Liver (tissue), 9 donors: ENCODE data around the gene MYLK2. TPM values are rescaled to one million over a fixed set of nuclear protein-coding genes. Genes with fewer than 3 reads are reported as not detected.

Experiments
- DNase-seq: peaks from one replicate; pipeline ENCODE4 v3.0.0-alpha.2; 2017; ENCODE audit warnings: low spot score
- H3K27ac ChIP-seq, 2 donors: one replicate each; pipeline ENCODE4 v1.7.0; 2013; ENCODE audit warnings: inconsistent platforms in 2 of 2, low read length in 2 of 2, control low read depth in 1 of 2, low read depth in 1 of 2, mild to moderate bottlenecking in 1 of 2
- H3K27me3 ChIP-seq, 4 donors: one replicate each; pipeline versions ENCODE4 v1.6.1 to v1.7.0; 2013; ENCODE audit warnings: low read length in 3 of 4, inconsistent platforms in 1 of 4, mild to moderate bottlenecking in 1 of 4, moderate library complexity in 1 of 4; ENCODE audit not compliant: control insufficient read depth in 4 of 4, insufficient read depth in 4 of 4
- H3K36me3 ChIP-seq, 4 donors: one replicate each; pipeline versions ENCODE4 v1.6.1 to v1.7.0; 2013; ENCODE audit warnings: low read length in 3 of 4, mild to moderate bottlenecking in 3 of 4, low read depth in 1 of 4, moderate library complexity in 1 of 4; ENCODE audit not compliant: control insufficient read depth in 4 of 4, insufficient read depth in 3 of 4
- H3K4me1 ChIP-seq, 4 donors: one replicate each; pipeline versions ENCODE4 v1.6.1 to v1.7.0; 2013; ENCODE audit warnings: low read length in 3 of 4, mild to moderate bottlenecking in 3 of 4, moderate library complexity in 1 of 4; ENCODE audit not compliant: control insufficient read depth in 4 of 4, insufficient read depth in 4 of 4
- H3K4me3 ChIP-seq, 3 donors: one replicate each; pipeline versions ENCODE4 v1.6.1 to v1.7.0; 2013; ENCODE audit warnings: low read length in 3 of 3, control low read depth in 1 of 3, low read depth in 1 of 3, mild to moderate bottlenecking in 1 of 3
- H3K9ac ChIP-seq, 2 donors: one replicate each; pipeline ENCODE4 v1.7.0; 2013; ENCODE audit warnings: low read length in 2 of 2, mild to moderate bottlenecking in 2 of 2, moderate library complexity in 2 of 2, control low read depth in 1 of 2, low read depth in 1 of 2
- H3K9me3 ChIP-seq, 4 donors: one replicate each; pipeline versions ENCODE4 v1.6.1 to v1.7.0; 2013; ENCODE audit warnings: low read length in 3 of 4; ENCODE audit not compliant: control insufficient read depth in 4 of 4
- CTCF ChIP-seq: fragments of 150-350 bp; IDR thresholded peaks from 2 replicates; pipeline ENCODE4 v1.5.1; 2017; ENCODE audit warnings: improper control_type of control experiment, low read depth, low read length; ENCODE audit not compliant: missing input control
- EGR1 ChIP-seq, 2 donors: IDR thresholded peaks; 2 replicates each; pipeline ENCODE4 v1.6.1; 2016 to 2018; ENCODE audit warnings: antibody characterized with exemption in 2 of 2, low read depth in 2 of 2
- FOXA1 ChIP-seq: IDR thresholded peaks from 2 replicates; pipeline ENCODE4 v1.6.1; 2016; ENCODE audit warnings: antibody characterized with exemption
- FOXA2 ChIP-seq: IDR thresholded peaks from 2 replicates; pipeline ENCODE4 v1.6.1; 2016; ENCODE audit warnings: antibody characterized with exemption
- GABPA ChIP-seq, 2 donors: IDR thresholded peaks in 1 of 2; conservative IDR thresholded peaks in 1 of 2; 2 replicates each; pipeline ENCODE4 v1.6.1; 2016; ENCODE audit warnings: antibody characterized with exemption in 2 of 2, mild to moderate bottlenecking in 1 of 2, moderate library complexity in 1 of 2
- HNF4A ChIP-seq, 2 donors: conservative IDR thresholded peaks; 2 replicates each; pipeline ENCODE4 v1.6.1; 2016; ENCODE audit warnings: antibody characterized with exemption in 2 of 2, mild to moderate bottlenecking in 2 of 2
- HNF4G ChIP-seq: IDR thresholded peaks from 2 replicates; pipeline ENCODE4 v1.6.1; 2016; ENCODE audit warnings: antibody characterized with exemption
- JUND ChIP-seq, 2 donors: IDR thresholded peaks; 2 replicates each; pipeline ENCODE4 v1.6.1; 2016; ENCODE audit warnings: antibody characterized with exemption in 2 of 2
- NR2F2 ChIP-seq: IDR thresholded peaks from 2 replicates; pipeline ENCODE4 v1.6.1; 2016; ENCODE audit warnings: antibody characterized with exemption
- RAD21 ChIP-seq, 2 donors: IDR thresholded peaks; 2 replicates each; pipeline ENCODE4 v1.6.1; 2016; ENCODE audit warnings: antibody characterized with exemption in 2 of 2, mild to moderate bottlenecking in 2 of 2
- RXRA ChIP-seq, 2 donors: IDR thresholded peaks; 2 replicates each; pipeline ENCODE4 v1.6.1; 2017 to 2018; ENCODE audit warnings: antibody characterized with exemption in 2 of 2, mild to moderate bottlenecking in 1 of 2
- SP1 ChIP-seq: IDR thresholded peaks from 2 replicates; pipeline ENCODE4 v1.6.1; 2018; ENCODE audit warnings: antibody characterized with exemption, mild to moderate bottlenecking
- TAF1 ChIP-seq: conservative IDR thresholded peaks from 2 replicates; pipeline ENCODE4 v1.6.1; 2016; ENCODE audit warnings: antibody characterized with exemption, mild to moderate bottlenecking
- YY1 ChIP-seq: IDR thresholded peaks from 2 replicates; pipeline ENCODE4 v1.6.1; 2016; ENCODE audit warnings: antibody characterized with exemption, mild to moderate bottlenecking
- WGBS: extraction: QIAGEN DNeasy Blood & Tissue Kit; methylation state at CpG from one replicate; pipeline ENCODE4 v1.1.7; 2013; 5-methylcytosine and 5-hydroxymethylcytosine counted together
- polyA plus RNA-seq, 2 donors: library from polyadenylated mRNA; stranded (reverse) in 1 of 2; unstranded in 1 of 2; fragments of 200-250 nt in 1 of 2; fragments of >200 nt in 1 of 2; fragmentation: Nextera tagmentation in 1 of 2; extraction: Ambion mirVana in 1 of 2; gene quantifications; one replicate each; pipeline versions ENCODE4 v1.2.1 to v1.2.3, GENCODE V29; 2013 to 2015
- total RNA-seq, 2 donors: library from RNA; depleted of rRNA; stranded (reverse); fragments of >200 nt; gene quantifications; one replicate each; pipeline ENCODE4 v1.2.3, GENCODE V29; 2014
- TF ChIP-seq, protein P1 (sequence below): IDR thresholded peaks from 2 replicates; pipeline ENCODE4 v1.6.1; 2016; ENCODE audit warnings: antibody characterized with exemption, mild to moderate bottlenecking
- TF ChIP-seq, protein P2 (sequence below): IDR thresholded peaks from 2 replicates; pipeline ENCODE4 v1.6.1; 2016; ENCODE audit warnings: antibody characterized with exemption
- TF ChIP-seq, protein P3 (sequence below): IDR thresholded peaks from 2 replicates; pipeline ENCODE4 v1.6.1; 2016; ENCODE audit warnings: antibody characterized with exemption
- TF ChIP-seq, protein P4 (sequence below): IDR thresholded peaks from 2 replicates; pipeline ENCODE4 v1.6.1; 2016; ENCODE audit warnings: antibody characterized with exemption
- donor health status: healthy.
- donor health status: healthy.
- donor health status: healthy.
- donor health status: healthy.
- donor health status: healthy.

Gene MYLK2
- total and polyA plus RNA-seq, 4 donors: 0.08 to 0.19 TPM; not detected in 2

DNA sequence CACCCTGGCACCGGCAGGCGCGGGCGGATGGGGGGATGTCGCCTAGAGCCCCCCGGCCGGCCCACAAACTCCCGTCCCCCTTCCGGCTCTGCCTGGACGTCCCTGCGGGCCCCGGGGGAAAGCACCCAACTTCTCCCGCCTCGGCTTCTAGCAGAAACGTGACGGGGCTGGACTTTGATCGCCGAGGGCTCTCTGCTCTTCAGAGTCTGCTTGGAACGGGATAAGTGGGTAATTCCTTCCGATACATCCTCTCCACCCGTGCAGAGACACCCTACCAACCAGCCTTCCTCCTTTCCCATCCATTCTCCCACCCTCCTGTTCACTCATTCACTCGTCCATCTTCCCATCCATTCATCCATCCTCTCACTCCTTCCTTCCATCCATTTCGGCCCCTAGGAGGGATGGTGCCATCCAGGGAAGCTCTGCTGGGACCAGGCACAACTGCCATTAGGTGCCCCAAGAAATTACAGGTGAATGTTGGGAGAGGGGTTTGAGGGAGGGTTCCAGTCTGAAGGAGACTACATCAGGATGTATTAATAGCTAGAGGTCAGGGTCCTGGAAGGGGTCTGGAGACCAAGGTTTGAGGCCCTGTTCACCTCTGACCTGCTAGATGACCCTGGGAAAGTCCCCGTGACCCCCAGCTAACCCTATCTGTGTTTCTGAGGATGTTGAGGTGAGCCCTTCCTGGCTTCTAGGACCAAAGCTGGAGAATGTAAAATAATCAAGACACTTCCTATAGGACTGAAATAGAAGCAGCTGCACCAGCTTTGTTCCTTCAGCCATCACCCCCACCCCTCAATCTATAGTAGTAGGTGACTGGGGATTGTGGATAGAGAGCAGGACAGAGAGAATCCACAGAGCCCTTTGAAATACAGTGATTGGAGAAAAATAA lies 51.8 kb downstream of the MYLK2 start:
- Histone ChIP-seq H3K27me3 (peaks cover 0 to 2% (median 0%) of the 10 kb centered on the region in 4 donors), H3K27ac (no peak overlapping the region), H3K4me3 (peak overlapping the region in 1 of 3 donors; percentile 73), H3K36me3 (no peaks in the 10 kb centered on the region), H3K9ac (no peak overlapping the region), H3K4me1 (peaks cover 3 to 9% (median 6%) of the 10 kb centered on the region in 4 donors), H3K9me3 (no peaks in the 10 kb centered on the region)
- no peak for DNase-seq
- WGBS: 13% methylated on average over 24 of the region's 24 CpGs
- TF ChIP-seq, protein P1, sequence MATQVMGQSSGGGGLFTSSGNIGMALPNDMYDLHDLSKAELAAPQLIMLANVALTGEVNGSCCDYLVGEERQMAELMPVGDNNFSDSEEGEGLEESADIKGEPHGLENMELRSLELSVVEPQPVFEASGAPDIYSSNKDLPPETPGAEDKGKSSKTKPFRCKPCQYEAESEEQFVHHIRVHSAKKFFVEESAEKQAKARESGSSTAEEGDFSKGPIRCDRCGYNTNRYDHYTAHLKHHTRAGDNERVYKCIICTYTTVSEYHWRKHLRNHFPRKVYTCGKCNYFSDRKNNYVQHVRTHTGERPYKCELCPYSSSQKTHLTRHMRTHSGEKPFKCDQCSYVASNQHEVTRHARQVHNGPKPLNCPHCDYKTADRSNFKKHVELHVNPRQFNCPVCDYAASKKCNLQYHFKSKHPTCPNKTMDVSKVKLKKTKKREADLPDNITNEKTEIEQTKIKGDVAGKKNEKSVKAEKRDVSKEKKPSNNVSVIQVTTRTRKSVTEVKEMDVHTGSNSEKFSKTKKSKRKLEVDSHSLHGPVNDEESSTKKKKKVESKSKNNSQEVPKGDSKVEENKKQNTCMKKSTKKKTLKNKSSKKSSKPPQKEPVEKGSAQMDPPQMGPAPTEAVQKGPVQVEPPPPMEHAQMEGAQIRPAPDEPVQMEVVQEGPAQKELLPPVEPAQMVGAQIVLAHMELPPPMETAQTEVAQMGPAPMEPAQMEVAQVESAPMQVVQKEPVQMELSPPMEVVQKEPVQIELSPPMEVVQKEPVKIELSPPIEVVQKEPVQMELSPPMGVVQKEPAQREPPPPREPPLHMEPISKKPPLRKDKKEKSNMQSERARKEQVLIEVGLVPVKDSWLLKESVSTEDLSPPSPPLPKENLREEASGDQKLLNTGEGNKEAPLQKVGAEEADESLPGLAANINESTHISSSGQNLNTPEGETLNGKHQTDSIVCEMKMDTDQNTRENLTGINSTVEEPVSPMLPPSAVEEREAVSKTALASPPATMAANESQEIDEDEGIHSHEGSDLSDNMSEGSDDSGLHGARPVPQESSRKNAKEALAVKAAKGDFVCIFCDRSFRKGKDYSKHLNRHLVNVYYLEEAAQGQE: no peak
- TF ChIP-seq JUND (IDR thresholded peaks at IDR 0.05): no peak
- TF ChIP-seq SP1: no peak
- TF ChIP-seq CTCF: no peak
- no peak for TF ChIP-seq TAF1
- TF ChIP-seq, protein P2, sequence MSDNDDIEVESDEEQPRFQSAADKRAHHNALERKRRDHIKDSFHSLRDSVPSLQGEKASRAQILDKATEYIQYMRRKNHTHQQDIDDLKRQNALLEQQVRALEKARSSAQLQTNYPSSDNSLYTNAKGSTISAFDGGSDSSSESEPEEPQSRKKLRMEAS: no peak
- TF ChIP-seq HNF4A (conservative IDR thresholded peaks at IDR 0.05): peak; percentile 21 to 23
- TF ChIP-seq RAD21 (IDR thresholded peaks at IDR 0.05): no peak

DNA sequence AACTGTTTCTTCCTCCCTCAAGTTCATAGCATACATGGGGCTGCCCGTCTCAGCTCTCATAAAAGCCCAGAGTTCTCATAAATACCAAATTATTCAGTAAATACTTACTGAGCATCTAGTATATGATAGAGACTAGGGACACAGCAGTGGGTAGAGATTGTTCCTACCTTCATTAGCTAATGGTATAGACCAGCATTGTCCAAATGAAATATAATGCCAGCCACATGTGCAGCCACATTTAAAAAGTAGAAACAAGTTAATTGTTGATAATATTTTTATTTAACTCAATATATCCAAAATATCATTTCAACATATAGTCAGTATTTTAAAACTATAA lies 52.4 kb downstream of the MYLK2 start:
- H3K4me1 ChIP-seq: peaks cover 3 to 9% (median 6%) of the 10 kb centered on the region in 4 donors
- no peaks in the 10 kb centered on the region for H3K36me3 ChIP-seq
- H3K9me3 ChIP-seq: no peaks in the 10 kb centered on the region
- H3K4me3 ChIP-seq: no peak overlapping the region
- H3K9ac ChIP-seq: no peak overlapping the region
- DNase-seq: no peak
- WGBS: 93% methylated on average over 1 of the region's 1 CpG
- TF ChIP-seq, protein P1: no peak
- TF ChIP-seq FOXA2 (no peak), NR2F2 (no peak), FOXA1 (no peak), SP1 (no peak), HNF4G (no peak), EGR1 (IDR thresholded peaks at IDR 0.05; ENCODE audit: low read depth in 2 of 2) (no peak), YY1 (no peak), RXRA (IDR thresholded peaks at IDR 0.05) (no peak), HNF4A (conservative IDR thresholded peaks at IDR 0.05) (no peak), JUND (IDR thresholded peaks at IDR 0.05) (no peak), TAF1 (no peak), GABPA (IDR thresholded peaks at IDR 0.05 in 1 of 2, conservative IDR thresholded peaks at IDR 0.05 in 1 of 2) (no peak), RAD21 (IDR thresholded peaks at IDR 0.05) (no peak)
- TF ChIP-seq, protein P3, sequence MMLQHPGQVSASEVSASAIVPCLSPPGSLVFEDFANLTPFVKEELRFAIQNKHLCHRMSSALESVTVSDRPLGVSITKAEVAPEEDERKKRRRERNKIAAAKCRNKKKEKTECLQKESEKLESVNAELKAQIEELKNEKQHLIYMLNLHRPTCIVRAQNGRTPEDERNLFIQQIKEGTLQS: no peak
- TF ChIP-seq, protein P2: no peak
- TF ChIP-seq, protein P4, sequence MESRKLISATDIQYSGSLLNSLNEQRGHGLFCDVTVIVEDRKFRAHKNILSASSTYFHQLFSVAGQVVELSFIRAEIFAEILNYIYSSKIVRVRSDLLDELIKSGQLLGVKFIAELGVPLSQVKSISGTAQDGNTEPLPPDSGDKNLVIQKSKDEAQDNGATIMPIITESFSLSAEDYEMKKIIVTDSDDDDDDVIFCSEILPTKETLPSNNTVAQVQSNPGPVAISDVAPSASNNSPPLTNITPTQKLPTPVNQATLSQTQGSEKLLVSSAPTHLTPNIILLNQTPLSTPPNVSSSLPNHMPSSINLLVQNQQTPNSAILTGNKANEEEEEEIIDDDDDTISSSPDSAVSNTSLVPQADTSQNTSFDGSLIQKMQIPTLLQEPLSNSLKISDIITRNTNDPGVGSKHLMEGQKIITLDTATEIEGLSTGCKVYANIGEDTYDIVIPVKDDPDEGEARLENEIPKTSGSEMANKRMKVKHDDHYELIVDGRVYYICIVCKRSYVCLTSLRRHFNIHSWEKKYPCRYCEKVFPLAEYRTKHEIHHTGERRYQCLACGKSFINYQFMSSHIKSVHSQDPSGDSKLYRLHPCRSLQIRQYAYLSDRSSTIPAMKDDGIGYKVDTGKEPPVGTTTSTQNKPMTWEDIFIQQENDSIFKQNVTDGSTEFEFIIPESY: no peak
- no peak overlapping the region for H3K27ac ChIP-seq
- peaks cover 0 to 2% (median 0%) of the 10 kb centered on the region in 4 donors for H3K27me3 ChIP-seq
